Smooth muscle cell (in vitro differentiated cells): Measurements from ENCODE around the gene BORCS6. TPM values are rescaled to one million over a fixed set of nuclear protein-coding genes. Genes with fewer than 3 reads are reported as not detected.
A peak's percentile ranks its signal among the peaks of the same experiment; 100 is the strongest.

Experiments used
- DNase-seq: peaks from one replicate; lab custom pipeline; 2025; ENCODE audit not compliant: unreplicated experiment; lab: John Stamatoyannopoulos, UW
- H2AFZ ChIP-seq: fragments of 200-600 bp; sonication (generic); 2 replicates; pipeline ENCODE4 v1.6.0; 2016; ENCODE audit warnings: antibody characterized with exemption, low read depth, mild to moderate bottlenecking
- H3F3A ChIP-seq: fragments of 200-600 bp; sonication (generic); 2 replicates; pipeline ENCODE4 v1.6.0; 2017; ENCODE audit warnings: antibody characterized with exemption, low read depth
- H3K27ac ChIP-seq: fragments of 200-600 bp; sonication (generic); 2 replicates; pipeline ENCODE4 v1.5.1; 2016; ENCODE audit warnings: low read depth, mild to moderate bottlenecking
- H3K27me3 ChIP-seq: fragments of 200-600 bp; sonication (generic); 2 replicates; pipeline ENCODE4 v1.6.1; 2016; ENCODE audit warnings: low read depth, mild to moderate bottlenecking
- H3K36me3 ChIP-seq: fragments of 200-600 bp; sonication (generic); 2 replicates; pipeline ENCODE4 v1.5.1; 2016; ENCODE audit warnings: low read depth
- H3K4me1 ChIP-seq: fragments of 200-600 bp; sonication (generic); 2 replicates; pipeline ENCODE4 v1.5.1; 2016; ENCODE audit warnings: low read depth
- H3K4me2 ChIP-seq: fragments of 200-600 bp; sonication (generic); 2 replicates; pipeline ENCODE4 v1.6.0; 2016; ENCODE audit warnings: mild to moderate bottlenecking
- H3K4me3 ChIP-seq: fragments of 200-600 bp; sonication (generic); 2 replicates; pipeline ENCODE4 v1.5.1; 2016; ENCODE audit warnings: mild to moderate bottlenecking
- H3K79me2 ChIP-seq: fragments of 200-600 bp; sonication (generic); 2 replicates; pipeline ENCODE4 v1.6.0; 2016; ENCODE audit warnings: low read depth, mild to moderate bottlenecking
- H3K9ac ChIP-seq: fragments of 200-600 bp; sonication (generic); 2 replicates; pipeline ENCODE4 v1.6.0; 2016; ENCODE audit warnings: low read depth
- H3K9me3 ChIP-seq: fragments of 200-600 bp; sonication (generic); replicated peaks from 2 replicates; pipeline ENCODE4 v1.5.1; 2016; ENCODE audit warnings: low read depth
- H4K20me1 ChIP-seq: fragments of 200-600 bp; sonication (generic); 2 replicates; pipeline ENCODE4 v1.6.0; 2016; ENCODE audit warnings: low read depth
- CTCF ChIP-seq: fragments of 200-600 bp; sonication (generic); IDR thresholded peaks from 2 replicates; pipeline ENCODE4 v1.5.1; 2017; ENCODE audit warnings: borderline replicate concordance, mild to moderate bottlenecking, antibody characterized with exemption; ENCODE audit not compliant: insufficient read depth, poor library complexity, severe bottlenecking
- WGBS: methylation state at CpG from one replicate; pipeline ENCODE4 v1.1.7; 2016; ENCODE audit warnings: low lambda C conversion rate; 5-methylcytosine and 5-hydroxymethylcytosine counted together
- polyA plus RNA-seq: library from polyadenylated mRNA; unstranded; fragments of >200 nt; fragmentation: Nextera tagmentation; extraction: Ambion mirVana; gene quantifications from 2 replicates; pipeline ENCODE4 v1.2.1, GENCODE V29; 2016
- total RNA-seq: library from RNA; depleted of rRNA; stranded (reverse); fragments of >200 nt; gene quantifications from 2 replicates; pipeline ENCODE4 v1.2.3, GENCODE V29; 2014

The BORCS6 gene
- total and polyA plus RNA-seq, 2 experiments from 2014 or later: 3.2 to 6.3 TPM

- Histone ChIP-seq H3K4me1 (no peaks in the 10 kb centered on the region), H3K9me3 (no peaks in the 10 kb centered on the region), H3K79me2 (no peaks in the 10 kb centered on the region), H3K27me3 (no peaks in the 10 kb centered on the region), H3K4me2 (peak overlapping the region; percentile 79), H4K20me1 (no peaks in the 10 kb centered on the region), H3K36me3 (no peaks in the 10 kb centered on the region), H3F3A (peaks cover 10% of the 10 kb centered on the region), H2AFZ (no peak overlapping the region), H3K27ac (peak overlapping the region; percentile 77), H3K4me3 (peak overlapping the region; percentile 40), H3K9ac (peak overlapping the region; percentile 28)
- TF ChIP-seq CTCF: no peak
- 3% methylated on average over 32 of the region's 32 CpGs for WGBS
- DNase-seq: peak; percentile 62
Measured at GRCh38 chr17:8226536-8227237, 36.7 kb upstream of the BORCS6 start.

GRCh38 chr17:8225813-8226535 is 36.0 kb upstream of the BORCS6 start:
- TF ChIP-seq CTCF: no peak
- Histone ChIP-seq H3F3A (peaks cover 10% of the 10 kb centered on the region), H3K27me3 (no peaks in the 10 kb centered on the region), H3K4me2 (peak overlapping the region; percentile 79), H3K27ac (peak overlapping the region; percentile 77), H3K9me3 (no peaks in the 10 kb centered on the region), H2AFZ (no peak overlapping the region), H3K4me1 (no peaks in the 10 kb centered on the region), H4K20me1 (no peaks in the 10 kb centered on the region), H3K79me2 (no peaks in the 10 kb centered on the region), H3K36me3 (no peaks in the 10 kb centered on the region), H3K9ac (peak overlapping the region; percentile 28), H3K4me3 (peak overlapping the region; percentile 40)
- peak; percentile 38 for DNase-seq
- WGBS: 24% methylated on average over 20 of the region's 20 CpGs

- Histone ChIP-seq H3K36me3 (no peaks in the 10 kb centered on the region), H3F3A (peaks cover 10% of the 10 kb centered on the region), H3K27me3 (no peaks in the 10 kb centered on the region), H3K79me2 (no peaks in the 10 kb centered on the region), H3K9ac (no peak overlapping the region), H3K4me1 (peaks cover 2% of the 10 kb centered on the region), H3K9me3 (no peaks in the 10 kb centered on the region), H3K4me2 (no peak overlapping the region), H4K20me1 (no peaks in the 10 kb centered on the region), H3K27ac (no peak overlapping the region), H2AFZ (no peak overlapping the region), H3K4me3 (no peak overlapping the region)
- 95% methylated on average over 26 of the region's 26 CpGs for WGBS
- DNase-seq: no peak
- no peak for TF ChIP-seq CTCF
Measured at GRCh38 chr17:8224891-8225812, 35.2 kb upstream of the BORCS6 start.
